ENCODE measurements around the gene LRRC23. TPM values are rescaled to one million over a fixed set of nuclear protein-coding genes. Genes with fewer than 3 reads are reported as not detected.
"Not testable (repeated sequence)": the region's sequence is repeated elsewhere in the genome, so short reads cannot be mapped to it uniquely, and the experiment has no call there.

Gene LRRC23
- total RNA-seq, 1 donor from 2014 or later, result 5.2 TPM

DNA sequence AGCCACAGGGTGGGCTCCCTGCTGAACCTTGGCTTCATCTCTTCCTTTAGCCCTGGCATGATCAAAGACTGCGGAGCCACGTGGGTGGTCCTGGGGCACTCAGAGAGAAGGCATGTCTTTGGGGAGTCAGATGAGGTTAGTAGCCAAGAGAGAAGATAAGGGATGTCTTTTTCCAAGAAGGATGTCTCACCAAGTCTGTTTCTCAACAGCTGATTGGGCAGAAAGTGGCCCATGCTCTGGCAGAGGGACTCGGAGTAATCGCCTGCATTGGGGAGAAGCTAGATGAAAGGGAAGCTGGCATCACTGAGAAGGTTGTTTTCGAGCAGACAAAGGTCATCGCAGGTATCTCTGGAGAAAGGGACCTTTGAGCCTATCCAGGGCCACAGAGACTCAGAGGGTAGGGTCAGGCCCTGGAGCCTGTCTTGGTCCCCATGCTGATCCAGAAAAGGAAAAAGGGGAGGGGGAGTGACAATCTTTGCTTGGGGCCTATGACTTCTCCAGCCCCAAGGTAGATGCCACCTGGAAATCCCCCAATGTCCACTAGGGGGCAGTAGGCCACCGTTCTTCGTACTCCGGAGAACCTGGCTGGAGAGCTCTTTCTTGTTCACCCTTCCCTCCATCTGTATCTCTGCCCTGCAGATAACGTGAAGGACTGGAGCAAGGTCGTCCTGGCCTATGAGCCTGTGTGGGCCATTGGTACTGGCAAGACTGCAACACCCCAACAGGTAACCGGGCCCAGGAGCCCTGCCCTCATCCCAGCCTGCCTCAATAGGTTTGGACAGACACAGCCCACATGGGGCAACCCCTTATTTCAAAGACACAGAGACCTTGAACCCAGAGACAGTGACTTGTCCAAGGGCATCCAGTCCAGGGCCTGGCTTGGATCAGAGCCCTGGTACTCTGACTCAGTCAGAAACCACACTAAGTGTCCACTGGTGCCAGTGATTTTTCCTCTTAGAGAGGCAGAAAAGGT, 35.3 kb upstream of the LRRC23 start:
- Mint-ChIP-seq H3K27ac (peak overlapping the region; percentile 86), H3K4me1 (peaks cover 51% of the 10 kb centered on the region), H3K9me3 (no peaks in the 10 kb centered on the region), H3K27me3 (ENCODE audit: insufficient read depth, low read depth) (peaks cover 20% of the 10 kb centered on the region), H3K4me3 (peak overlapping the region; percentile 94), H3K36me3 (peaks cover 39% of the 10 kb centered on the region)
- DNase-seq (ENCODE audit: low spot score), result peak; percentile 90
- H3K36me3 ChIP-seq, result no peaks in the 10 kb centered on the region
- H3K27ac ChIP-seq, result no peak overlapping the region
- no peaks in the 10 kb centered on the region for H3K9me3 ChIP-seq (ENCODE audit: low read depth)
- H3K79me2 ChIP-seq (ENCODE audit: low read depth), result peaks cover 47% of the 10 kb centered on the region
- peaks cover 51% of the 10 kb centered on the region for H4K20me1 ChIP-seq (ENCODE audit: low read depth)
- no peaks in the 10 kb centered on the region for H3K27me3 ChIP-seq
- peaks cover 23% of the 10 kb centered on the region for H3K4me1 ChIP-seq
- peaks cover 82% of the 10 kb centered on the region for H3F3A ChIP-seq (ENCODE audit: low read depth)
- H2AFZ ChIP-seq (replicated peaks), result no peak overlapping the region
- peak overlapping the region; percentile 100 for H3K4me2 ChIP-seq
- peak overlapping the region; percentile 96 for H3K4me3 ChIP-seq
- H3K9ac ChIP-seq, result no peak overlapping the region
- TF ChIP-seq, protein P1, sequence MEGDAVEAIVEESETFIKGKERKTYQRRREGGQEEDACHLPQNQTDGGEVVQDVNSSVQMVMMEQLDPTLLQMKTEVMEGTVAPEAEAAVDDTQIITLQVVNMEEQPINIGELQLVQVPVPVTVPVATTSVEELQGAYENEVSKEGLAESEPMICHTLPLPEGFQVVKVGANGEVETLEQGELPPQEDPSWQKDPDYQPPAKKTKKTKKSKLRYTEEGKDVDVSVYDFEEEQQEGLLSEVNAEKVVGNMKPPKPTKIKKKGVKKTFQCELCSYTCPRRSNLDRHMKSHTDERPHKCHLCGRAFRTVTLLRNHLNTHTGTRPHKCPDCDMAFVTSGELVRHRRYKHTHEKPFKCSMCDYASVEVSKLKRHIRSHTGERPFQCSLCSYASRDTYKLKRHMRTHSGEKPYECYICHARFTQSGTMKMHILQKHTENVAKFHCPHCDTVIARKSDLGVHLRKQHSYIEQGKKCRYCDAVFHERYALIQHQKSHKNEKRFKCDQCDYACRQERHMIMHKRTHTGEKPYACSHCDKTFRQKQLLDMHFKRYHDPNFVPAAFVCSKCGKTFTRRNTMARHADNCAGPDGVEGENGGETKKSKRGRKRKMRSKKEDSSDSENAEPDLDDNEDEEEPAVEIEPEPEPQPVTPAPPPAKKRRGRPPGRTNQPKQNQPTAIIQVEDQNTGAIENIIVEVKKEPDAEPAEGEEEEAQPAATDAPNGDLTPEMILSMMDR (IDR thresholded peaks at IDR 0.05), result peak; percentile 93
- no peak for TF ChIP-seq EZH2 (IDR thresholded peaks at IDR 0.05)

DNA sequence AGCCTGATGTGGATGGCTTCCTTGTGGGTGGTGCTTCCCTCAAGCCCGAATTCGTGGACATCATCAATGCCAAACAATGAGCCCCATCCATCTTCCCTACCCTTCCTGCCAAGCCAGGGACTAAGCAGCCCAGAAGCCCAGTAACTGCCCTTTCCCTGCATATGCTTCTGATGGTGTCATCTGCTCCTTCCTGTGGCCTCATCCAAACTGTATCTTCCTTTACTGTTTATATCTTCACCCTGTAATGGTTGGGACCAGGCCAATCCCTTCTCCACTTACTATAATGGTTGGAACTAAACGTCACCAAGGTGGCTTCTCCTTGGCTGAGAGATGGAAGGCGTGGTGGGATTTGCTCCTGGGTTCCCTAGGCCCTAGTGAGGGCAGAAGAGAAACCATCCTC, 34.3 kb upstream of the LRRC23 start:
- not testable (repeated sequence) for H3K9me3 Mint-ChIP-seq; H3K4me2 ChIP-seq; H3K9ac ChIP-seq; H2AFZ ChIP-seq (replicated peaks); H3K27ac ChIP-seq; H3K27ac Mint-ChIP-seq; H3K36me3 ChIP-seq; H3K9me3 ChIP-seq (ENCODE audit: low read depth); H3K4me3 ChIP-seq; DNase-seq (ENCODE audit: low spot score); H3K27me3 ChIP-seq
- H3K4me1 Mint-ChIP-seq, result peaks cover 53% of the 10 kb centered on the region
- H3K36me3 Mint-ChIP-seq, result peaks cover 32% of the 10 kb centered on the region
- Histone ChIP-seq H4K20me1 (ENCODE audit: low read depth) (peaks cover 51% of the 10 kb centered on the region), H3K4me1 (peaks cover 23% of the 10 kb centered on the region), H3F3A (ENCODE audit: low read depth) (peaks cover 80% of the 10 kb centered on the region), H3K79me2 (ENCODE audit: low read depth) (peaks cover 52% of the 10 kb centered on the region)
- peaks cover 17% of the 10 kb centered on the region for H3K27me3 Mint-ChIP-seq (ENCODE audit: insufficient read depth, low read depth)
- H3K4me3 Mint-ChIP-seq, result peak overlapping the region; percentile 69

DNA sequence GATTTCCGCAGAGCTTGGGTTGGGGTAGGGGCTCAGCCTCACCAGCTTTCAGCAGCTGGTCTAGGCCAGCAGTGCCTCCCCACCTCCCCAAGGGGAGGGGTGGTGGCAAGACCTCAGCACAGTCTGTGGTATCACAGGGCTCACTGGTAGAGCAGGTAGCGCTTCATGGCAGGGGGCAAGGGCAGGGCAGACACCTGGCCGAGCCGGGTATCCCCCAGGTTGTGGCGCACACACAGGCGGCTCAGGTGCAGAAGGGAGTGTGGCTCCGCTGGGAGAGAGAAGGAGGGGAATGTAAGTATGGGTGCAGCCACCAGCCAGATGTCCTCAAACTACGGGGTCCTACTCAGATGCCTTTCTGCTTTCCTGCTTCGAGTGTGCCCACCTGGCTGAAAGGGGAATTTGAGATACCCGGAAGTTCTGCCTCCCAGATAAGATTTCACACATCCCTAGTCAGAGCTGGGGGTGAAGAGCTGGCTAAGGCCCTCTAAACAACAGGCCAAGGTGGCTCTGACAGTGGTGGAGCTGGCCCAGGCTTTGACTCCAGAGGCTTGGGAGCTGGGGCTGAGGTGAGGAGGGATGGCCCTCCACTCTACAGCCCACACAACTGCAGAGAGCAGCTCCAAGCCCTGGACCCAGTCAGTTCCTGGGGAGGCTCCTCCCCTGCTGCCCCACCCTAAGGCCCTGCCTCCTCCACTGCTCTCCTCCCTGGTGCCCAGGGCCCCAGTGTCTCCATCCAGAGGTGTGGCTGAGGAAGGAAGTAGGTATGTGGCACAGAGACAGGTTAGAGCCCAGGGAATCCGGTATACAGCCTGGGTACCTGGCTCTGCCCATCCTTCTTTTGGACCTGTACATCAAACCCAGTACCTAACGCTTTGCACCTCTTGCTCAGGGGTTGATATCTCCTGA, 33.3 kb upstream of the LRRC23 start:
- H3K27ac ChIP-seq, result no peak overlapping the region
- peaks cover 20% of the 10 kb centered on the region for H3K4me1 ChIP-seq
- Mint-ChIP-seq H3K4me1 (peaks cover 47% of the 10 kb centered on the region), H3K27me3 (ENCODE audit: insufficient read depth, low read depth) (peaks cover 17% of the 10 kb centered on the region), H3K9me3 (no peaks in the 10 kb centered on the region), H3K4me3 (peak overlapping the region; percentile 91), H3K36me3 (peaks cover 30% of the 10 kb centered on the region), H3K27ac (no peak overlapping the region)
- no peaks in the 10 kb centered on the region for H3K27me3 ChIP-seq
- H3F3A ChIP-seq (ENCODE audit: low read depth), result peaks cover 72% of the 10 kb centered on the region
- no peaks in the 10 kb centered on the region for H3K9me3 ChIP-seq (ENCODE audit: low read depth)
- no peak for TF ChIP-seq EZH2 (IDR thresholded peaks at IDR 0.05)
- peaks cover 51% of the 10 kb centered on the region for H4K20me1 ChIP-seq (ENCODE audit: low read depth)
- no peak overlapping the region for H3K9ac ChIP-seq
- H3K4me3 ChIP-seq, result peak overlapping the region; percentile 81
- H3K36me3 ChIP-seq, result no peaks in the 10 kb centered on the region
- peak overlapping the region; percentile 99 for H3K4me2 ChIP-seq
- no peak overlapping the region for H2AFZ ChIP-seq (replicated peaks)
- DNase-seq (ENCODE audit: low spot score), result peak; percentile 13
- peaks cover 52% of the 10 kb centered on the region for H3K79me2 ChIP-seq (ENCODE audit: low read depth)

Measured in neural progenitor cell (in vitro differentiated cells).